Right lobe of liver (tissue), 6 donors: Measurements from ENCODE around the gene NRTN. TPM values are rescaled to one million over a fixed set of nuclear protein-coding genes. Genes with fewer than 3 reads are reported as not detected.

Experiments used
- ATAC-seq, 4 donors: fragments of 200-7000 bp; cut with Tn5 transposase; one replicate each; pipeline ENCODE4 v1.9.1; 2020; ENCODE audit warnings: mild to moderate bottlenecking in 4 of 4, moderate library complexity in 4 of 4
- DNase-seq, 3 donors: peaks; one replicate each; pipeline ENCODE4 v3.0.0-alpha.2; 2020
- H3K27ac ChIP-seq, 3 donors: fragments of 200-600 bp; one replicate each; pipeline ENCODE4 v1.8.0; 2022
- H3K27me3 ChIP-seq, 2 donors: fragments of 200-600 bp; one replicate each; pipeline ENCODE4 v1.8.0; 2022
- H3K36me3 ChIP-seq, 4 donors: fragments of 200-600 bp; sonication (generic) in 1 of 4; one replicate each; pipeline versions ENCODE4 v1.5.1 to v1.8.0; 2017 to 2022; ENCODE audit warnings: control low read depth in 1 of 4
- H3K4me1 ChIP-seq, 4 donors: fragments of 200-600 bp; sonication (generic) in 1 of 4; one replicate each; pipeline versions ENCODE4 v1.5.1 to v1.8.0; 2017 to 2022; ENCODE audit warnings: control low read depth in 1 of 4
- H3K4me3 ChIP-seq, 3 donors: fragments of 200-600 bp; one replicate each; pipeline ENCODE4 v1.8.0; 2022
- H3K9me3 ChIP-seq, 4 donors: fragments of 200-600 bp; sonication (generic) in 1 of 4; one replicate each; pipeline versions ENCODE4 v1.5.1 to v1.8.0; 2017 to 2022; ENCODE audit warnings: control low read depth in 1 of 4
- POLR2A ChIP-seq: fragments of 450-650 bp; IDR thresholded peaks from one replicate; pipeline ENCODE4 v1.6.1; 2017; ENCODE audit warnings: antibody characterized with exemption, mild to moderate bottlenecking
- WGBS: methylation state at CpG from one replicate; pipeline ENCODE4 v1.1.6; 2018; ENCODE audit warnings: low coverage, low lambda C conversion rate; ENCODE audit not compliant: insufficient coverage; ENCODE audit errors: missing lambda C conversion rate; 5-methylcytosine and 5-hydroxymethylcytosine counted together
- intact Hi-C, 2 donors: fragments of 100-400 bp; cut with DNase I; formaldehyde crosslinking; loops; one replicate each; pipeline versions ENCODE4 v1.11.2 to v1.14.1; 2022
- total RNA-seq, 6 experiments: library from RNA; depleted of rRNA in 2 of 6; stranded (reverse); fragments of >200 nt in 2 of 6; fragmentation: NEBNext Ultra II Directional in 3 of 6; extraction: Animal tissue kit (Norgen Biotek cat#: 25700) in 3 of 6; gene quantifications; one replicate each; pipeline versions ENCODE4 v1.1.0 to v1.2.4, GENCODE V29; 2016 to 2023
- TF ChIP-seq, protein P1 (sequence below), 4 donors: fragments of 200-600 bp in 3 of 4; fragments of 450-650 bp in 1 of 4; IDR thresholded peaks; one replicate each; pipeline versions ENCODE4 v1.5.1 to v1.8.0; 2016 to 2022; ENCODE audit warnings: antibody characterized with exemption in 4 of 4, mild to moderate bottlenecking in 2 of 4
- donor health status: DM: no; HTN: yes; CAD: no.
- donor health status: DM: no; HTN: no; CAD: no.
- donor health status: DM: no; HTN: no; CAD: no.
- donor health status: DM: no; HTN: yes; CAD: no.
- donor health status: DM: no; HTN: yes; CAD: no.

NRTN gene
- total RNA-seq, 6 experiments from 2014 or later = 4.7 to 11.6 (median 9.8) TPM

DNA sequence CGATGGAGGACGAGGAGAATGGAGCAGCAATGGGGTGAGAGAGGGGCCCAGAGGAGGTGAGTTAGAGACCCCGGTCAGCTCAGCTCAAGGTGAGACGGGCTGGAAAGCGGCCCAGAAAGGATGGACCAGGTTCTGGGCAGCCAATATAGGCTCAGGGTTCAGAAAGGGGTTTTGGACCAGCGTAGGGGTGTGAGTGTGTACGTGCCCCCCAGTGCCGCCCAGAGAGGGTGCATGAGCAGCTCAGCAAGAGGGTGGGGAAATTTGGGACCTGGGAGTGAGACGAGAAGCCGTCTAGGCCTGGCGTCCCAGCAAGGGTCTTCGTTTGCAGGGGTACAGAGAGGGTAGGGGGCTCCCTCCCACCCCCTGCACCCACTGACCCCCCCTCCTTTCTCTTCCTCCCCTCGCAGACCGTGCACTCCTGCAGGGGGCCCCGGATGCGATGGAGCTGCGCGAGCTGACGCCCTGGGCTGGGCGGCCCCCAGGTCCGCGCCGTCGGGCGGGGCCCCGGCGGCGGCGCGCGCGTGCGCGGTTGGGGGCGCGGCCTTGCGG is 22.5 kb downstream of the NRTN start:
- Histone ChIP-seq H3K27ac (peak overlapping the region in 2 of 3 donors; percentile 31 to 83), H3K36me3 (no peaks in the 10 kb centered on the region), H3K4me3 (peak overlapping the region in 2 of 3 donors; percentile 59 to 63), H3K9me3 (no peaks in the 10 kb centered on the region), H3K27me3 (no peaks in the 10 kb centered on the region), H3K4me1 (peaks cover 0 to 16% (median 4%) of the 10 kb centered on the region in 4 donors)
- DNase-seq = no peak
- TF ChIP-seq, protein P1, sequence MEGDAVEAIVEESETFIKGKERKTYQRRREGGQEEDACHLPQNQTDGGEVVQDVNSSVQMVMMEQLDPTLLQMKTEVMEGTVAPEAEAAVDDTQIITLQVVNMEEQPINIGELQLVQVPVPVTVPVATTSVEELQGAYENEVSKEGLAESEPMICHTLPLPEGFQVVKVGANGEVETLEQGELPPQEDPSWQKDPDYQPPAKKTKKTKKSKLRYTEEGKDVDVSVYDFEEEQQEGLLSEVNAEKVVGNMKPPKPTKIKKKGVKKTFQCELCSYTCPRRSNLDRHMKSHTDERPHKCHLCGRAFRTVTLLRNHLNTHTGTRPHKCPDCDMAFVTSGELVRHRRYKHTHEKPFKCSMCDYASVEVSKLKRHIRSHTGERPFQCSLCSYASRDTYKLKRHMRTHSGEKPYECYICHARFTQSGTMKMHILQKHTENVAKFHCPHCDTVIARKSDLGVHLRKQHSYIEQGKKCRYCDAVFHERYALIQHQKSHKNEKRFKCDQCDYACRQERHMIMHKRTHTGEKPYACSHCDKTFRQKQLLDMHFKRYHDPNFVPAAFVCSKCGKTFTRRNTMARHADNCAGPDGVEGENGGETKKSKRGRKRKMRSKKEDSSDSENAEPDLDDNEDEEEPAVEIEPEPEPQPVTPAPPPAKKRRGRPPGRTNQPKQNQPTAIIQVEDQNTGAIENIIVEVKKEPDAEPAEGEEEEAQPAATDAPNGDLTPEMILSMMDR (IDR thresholded peaks at IDR 0.05) = no peak
- no peak for TF ChIP-seq POLR2A
- peak in 1 of 4 donors; percentile 0 for ATAC-seq
- intact Hi-C loops = no loop called here
- 42% methylated on average over 9 of the region's 37 CpGs for WGBS

DNA sequence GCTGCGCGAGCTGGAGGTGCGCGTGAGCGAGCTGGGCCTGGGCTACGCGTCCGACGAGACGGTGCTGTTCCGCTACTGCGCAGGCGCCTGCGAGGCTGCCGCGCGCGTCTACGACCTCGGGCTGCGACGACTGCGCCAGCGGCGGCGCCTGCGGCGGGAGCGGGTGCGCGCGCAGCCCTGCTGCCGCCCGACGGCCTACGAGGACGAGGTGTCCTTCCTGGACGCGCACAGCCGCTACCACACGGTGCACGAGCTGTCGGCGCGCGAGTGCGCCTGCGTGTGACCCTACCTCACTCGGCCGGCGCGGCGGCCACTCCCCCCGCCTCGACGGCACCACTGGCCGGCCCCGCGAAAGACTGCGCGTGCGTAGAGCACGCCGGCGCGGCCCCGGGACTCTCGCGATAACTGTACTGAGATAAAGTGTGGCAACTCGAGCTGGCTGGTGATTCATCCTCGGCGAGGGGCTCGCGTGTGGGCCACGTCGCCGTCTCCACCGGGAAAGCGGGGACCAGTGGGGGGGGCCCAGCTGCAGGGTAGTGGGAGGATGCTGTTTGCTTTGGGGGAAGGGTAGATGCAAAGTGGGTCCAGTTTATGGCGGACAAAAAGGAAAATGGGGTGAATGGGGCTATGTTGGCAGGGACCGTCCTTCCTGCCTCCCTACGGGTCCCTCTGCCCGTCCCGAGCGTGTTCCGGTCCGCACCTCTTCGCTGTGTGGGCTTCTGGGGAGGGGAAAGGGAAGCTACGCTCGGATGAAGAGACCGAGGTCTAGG is 23.2 kb downstream of the NRTN start:
- H3K4me1 ChIP-seq = peaks cover 0 to 13% (median 4%) of the 10 kb centered on the region in 4 donors
- intact Hi-C loops = no loop called here
- H3K4me3 ChIP-seq = peak overlapping the region; percentile 50 to 63 (median 59)
- no peaks in the 10 kb centered on the region for H3K36me3 ChIP-seq
- ATAC-seq = peak; percentile 69 to 83 (median 78)
- H3K9me3 ChIP-seq = no peaks in the 10 kb centered on the region
- H3K27ac ChIP-seq = peak overlapping the region; percentile 71 to 83 (median 76)
- TF ChIP-seq, protein P1 (IDR thresholded peaks at IDR 0.05) = peak in 1 of 4 donors; percentile 5
- peak; percentile 99 for TF ChIP-seq POLR2A
- peak; percentile 94 to 95 (median 94) for DNase-seq
- no peaks in the 10 kb centered on the region for H3K27me3 ChIP-seq
- WGBS = 0% methylated on average over 11 of the region's 91 CpGs

DNA sequence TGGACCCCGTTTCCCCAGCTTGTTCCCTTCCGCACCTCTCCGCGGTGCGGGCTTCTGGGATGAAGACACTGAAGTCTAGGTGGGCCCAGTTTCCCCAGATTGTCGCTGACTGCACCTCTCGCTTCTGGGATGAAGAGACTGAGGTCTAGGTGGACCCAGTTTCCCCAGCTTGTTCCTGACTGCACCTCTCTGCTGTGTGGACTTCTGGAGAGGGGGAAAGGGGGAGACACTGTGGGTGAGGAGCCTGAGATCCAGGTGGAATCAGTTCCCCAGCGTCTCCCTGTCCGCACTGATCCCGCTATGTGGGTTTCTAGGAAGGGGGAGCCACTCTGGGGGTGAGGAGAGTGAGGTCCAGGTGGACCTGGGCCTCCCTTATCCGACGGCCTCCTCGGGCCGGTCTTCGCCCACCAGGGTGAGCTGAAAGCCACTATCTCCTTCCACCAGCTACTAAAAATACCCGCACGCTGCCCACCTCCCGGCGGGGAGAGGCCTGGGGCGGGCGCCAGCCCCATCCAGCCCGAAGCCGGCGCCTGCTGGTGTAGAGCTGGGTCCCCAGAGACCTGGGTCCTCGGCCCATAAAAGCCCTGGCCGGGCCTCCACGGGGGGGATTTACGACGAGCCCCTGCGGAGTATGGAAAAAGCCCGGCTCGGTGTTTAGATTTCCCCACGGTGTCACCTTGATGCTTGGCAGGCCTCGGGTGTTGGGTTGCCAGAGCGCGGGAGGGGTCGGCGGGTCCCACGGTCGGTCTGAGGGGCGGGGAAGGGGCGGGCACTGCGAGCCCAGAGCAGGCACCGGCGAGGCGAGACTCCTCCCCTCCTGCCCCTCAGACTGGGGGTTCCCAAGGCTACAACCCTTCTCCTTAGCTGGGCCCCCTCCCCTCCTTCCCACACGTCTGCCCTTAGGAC is 24.0 kb downstream of the NRTN start:
- Histone ChIP-seq H3K4me3 (peak overlapping the region; percentile 50 to 63 (median 59)), H3K4me1 (peaks cover 0 to 13% (median 4%) of the 10 kb centered on the region in 4 donors), H3K27me3 (no peaks in the 10 kb centered on the region), H3K36me3 (no peaks in the 10 kb centered on the region), H3K9me3 (no peaks in the 10 kb centered on the region), H3K27ac (peak overlapping the region; percentile 71 to 83 (median 76))
- DNase-seq (peak in 1 of 3 donors; percentile 67), ATAC-seq (peak in 2 of 4 donors; percentile 1 to 27)
- intact Hi-C loops = no loop called here
- 18% methylated on average over 3 of the region's 47 CpGs for WGBS
- no peak for TF ChIP-seq POLR2A
- TF ChIP-seq, protein P1 (IDR thresholded peaks at IDR 0.05) = no peak

DNA sequence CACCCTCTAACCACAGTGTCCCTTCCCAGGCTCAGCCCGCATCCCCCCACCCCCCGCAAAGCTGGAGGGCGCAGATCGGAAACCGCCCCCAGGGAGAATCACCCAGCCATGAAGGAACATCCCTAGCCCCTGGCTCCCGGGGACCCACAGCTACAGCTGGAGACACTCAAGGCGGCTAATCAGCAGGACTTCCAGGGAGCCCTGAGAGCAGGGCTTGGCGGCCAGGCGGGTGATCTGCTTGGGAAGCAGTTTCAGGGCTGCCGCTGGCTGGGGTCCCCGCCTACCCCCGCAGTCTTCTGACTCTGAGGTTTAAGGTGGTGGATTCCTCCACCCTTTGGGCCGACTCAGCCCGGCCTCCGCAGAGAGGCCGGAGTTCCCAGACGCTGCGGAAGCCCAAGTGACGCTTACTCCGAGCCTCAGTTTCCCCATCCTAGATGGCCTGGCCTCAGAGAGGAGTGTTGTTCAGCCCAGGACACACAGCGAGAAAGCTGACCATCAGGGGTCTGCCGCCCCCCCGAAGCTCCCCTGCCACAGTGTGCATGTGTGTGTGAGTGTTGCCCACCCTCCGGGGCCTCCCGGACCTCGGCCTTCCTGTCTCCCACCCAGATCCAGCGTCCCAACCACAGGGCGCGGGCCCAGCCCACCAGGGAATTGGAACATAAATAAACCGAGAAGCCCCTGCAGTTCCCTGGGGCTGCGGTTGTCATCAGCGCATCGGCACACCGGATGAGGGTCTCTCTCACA is 24.9 kb downstream of the NRTN start:
- Histone ChIP-seq H3K27me3 (no peaks in the 10 kb centered on the region), H3K36me3 (no peaks in the 10 kb centered on the region), H3K27ac (peak overlapping the region in 1 of 3 donors; percentile 83), H3K4me3 (no peak overlapping the region), H3K4me1 (peaks cover 0 to 13% (median 4%) of the 10 kb centered on the region in 4 donors), H3K9me3 (no peaks in the 10 kb centered on the region)
- 66% methylated on average over 3 of the region's 34 CpGs for whole genome bisulfite sequencing
- ATAC-seq (no peak), DNase-seq (no peak)
- no peak for TF ChIP-seq POLR2A
- TF ChIP-seq, protein P1 (IDR thresholded peaks at IDR 0.05) = no peak
- intact Hi-C loops = no loop called here
